ENCODE data around the gene NFAM1. TPM values are rescaled to one million over a fixed set of nuclear protein-coding genes. Genes with fewer than 3 reads are reported as not detected.
A peak's percentile ranks its signal among the peaks of the same experiment; 100 is the strongest.

Gene NFAM1
- total and polyA plus RNA-seq, 2 donors, result 0.79 to 1.2 TPM

- Histone ChIP-seq H3K27ac (ENCODE audit: low read depth) (no peak overlapping the region), H3K36me3 (ENCODE audit: insufficient read depth) (no peaks in the 10 kb centered on the region), H3K4me1 (ENCODE audit: insufficient read depth) (no peaks in the 10 kb centered on the region), H3K4me3 (ENCODE audit: low read depth, low read length) (no peak overlapping the region)
- no peak for DNase-seq (ENCODE audit: extremely low spot score)
- 94% methylated on average over 18 of the region's 18 CpGs for WGBS
Observed at GRCh38 chr22:42416671-42417230, 15.5 kb downstream of the NFAM1 start.

GRCh38 chr22:42414565-42415303 lies 17.5 kb downstream of the NFAM1 start:
- Histone ChIP-seq H3K27ac (ENCODE audit: low read depth) (no peak overlapping the region), H3K36me3 (ENCODE audit: insufficient read depth) (no peaks in the 10 kb centered on the region), H3K4me1 (ENCODE audit: insufficient read depth) (no peaks in the 10 kb centered on the region), H3K4me3 (ENCODE audit: low read depth, low read length) (no peak overlapping the region)
- DNase-seq (ENCODE audit: extremely low spot score), result no peak
- WGBS, result 69% methylated on average over 17 of the region's 17 CpGs

DNA sequence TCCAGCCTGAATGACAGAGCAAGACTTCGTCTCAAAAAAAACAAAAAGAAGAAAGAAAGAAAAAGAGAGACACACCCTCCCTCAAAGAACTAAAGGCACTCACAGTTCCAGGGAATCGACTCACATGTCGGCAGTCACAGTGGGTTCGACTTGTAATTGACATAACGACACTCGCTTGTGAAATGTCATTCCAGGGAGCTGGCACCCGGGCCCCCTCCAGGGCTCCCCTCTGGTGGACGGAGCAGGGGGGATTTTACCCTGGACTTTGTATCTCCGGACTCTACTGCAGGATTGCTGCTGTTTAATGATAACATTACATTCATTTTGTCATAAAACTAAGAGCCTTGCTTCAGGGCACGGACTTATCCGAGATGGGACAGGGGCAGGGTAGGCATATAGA lies 18.2 kb downstream of the NFAM1 start:
- H3K27ac ChIP-seq (ENCODE audit: low read depth), result no peak overlapping the region
- 79% methylated on average over 11 of the region's 11 CpGs for WGBS
- H3K36me3 ChIP-seq (ENCODE audit: insufficient read depth), result no peaks in the 10 kb centered on the region

DNA sequence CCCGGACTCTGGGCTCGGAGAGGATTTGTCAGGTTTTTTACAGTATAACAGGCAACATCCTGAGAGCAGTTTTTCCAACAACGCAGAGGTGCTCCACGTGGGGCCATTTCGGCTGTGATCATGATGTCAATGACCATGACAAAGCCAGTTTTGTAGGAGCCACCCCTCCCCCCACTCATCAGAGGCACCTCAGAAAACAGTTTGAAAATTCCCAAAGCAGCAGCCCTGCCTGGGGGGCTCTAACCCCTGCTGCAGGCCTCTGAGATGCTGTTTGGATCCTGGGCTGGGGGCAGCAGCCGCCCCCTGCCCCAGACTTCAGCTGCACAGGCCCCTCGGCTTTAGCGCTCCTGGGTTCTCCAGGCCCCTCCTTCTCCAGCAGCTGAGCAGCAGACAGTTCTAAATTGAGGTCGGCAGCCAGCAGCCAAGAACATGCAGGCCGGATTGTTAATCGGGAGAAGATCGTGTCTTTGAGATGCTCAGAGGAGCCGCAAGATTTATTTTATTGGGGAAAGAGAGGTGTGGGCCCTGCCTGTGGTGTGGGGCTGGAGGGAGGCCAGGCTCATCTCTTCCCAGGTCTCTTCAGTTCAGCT lies 19.4 kb downstream of the NFAM1 start:
- WGBS, result 43% methylated on average over 13 of the region's 13 CpGs
- Histone ChIP-seq H3K36me3 (ENCODE audit: insufficient read depth) (no peaks in the 10 kb centered on the region), H3K4me3 (ENCODE audit: low read depth, low read length) (no peak overlapping the region), H3K4me1 (ENCODE audit: insufficient read depth) (no peaks in the 10 kb centered on the region), H3K27ac (ENCODE audit: low read depth) (no peak overlapping the region)
- DNase-seq (ENCODE audit: extremely low spot score), result no peak

More for the DNA sequence above, 18.2 kb downstream of the NFAM1 start:
- no peak overlapping the region for H3K4me3 ChIP-seq (ENCODE audit: low read depth, low read length)
- no peak for DNase-seq (ENCODE audit: extremely low spot score)
- H3K4me1 ChIP-seq (ENCODE audit: insufficient read depth), result no peaks in the 10 kb centered on the region

GRCh38 chr22:42410708-42411107 lies 21.5 kb downstream of the NFAM1 start:
- WGBS, result 90% methylated on average over 7 of the region's 7 CpGs
- Histone ChIP-seq H3K4me1 (ENCODE audit: insufficient read depth) (no peaks in the 10 kb centered on the region), H3K36me3 (ENCODE audit: insufficient read depth) (no peaks in the 10 kb centered on the region), H3K4me3 (ENCODE audit: low read depth, low read length) (no peak overlapping the region), H3K27ac (ENCODE audit: low read depth) (no peak overlapping the region)
- no peak for DNase-seq (ENCODE audit: extremely low spot score)

DNA sequence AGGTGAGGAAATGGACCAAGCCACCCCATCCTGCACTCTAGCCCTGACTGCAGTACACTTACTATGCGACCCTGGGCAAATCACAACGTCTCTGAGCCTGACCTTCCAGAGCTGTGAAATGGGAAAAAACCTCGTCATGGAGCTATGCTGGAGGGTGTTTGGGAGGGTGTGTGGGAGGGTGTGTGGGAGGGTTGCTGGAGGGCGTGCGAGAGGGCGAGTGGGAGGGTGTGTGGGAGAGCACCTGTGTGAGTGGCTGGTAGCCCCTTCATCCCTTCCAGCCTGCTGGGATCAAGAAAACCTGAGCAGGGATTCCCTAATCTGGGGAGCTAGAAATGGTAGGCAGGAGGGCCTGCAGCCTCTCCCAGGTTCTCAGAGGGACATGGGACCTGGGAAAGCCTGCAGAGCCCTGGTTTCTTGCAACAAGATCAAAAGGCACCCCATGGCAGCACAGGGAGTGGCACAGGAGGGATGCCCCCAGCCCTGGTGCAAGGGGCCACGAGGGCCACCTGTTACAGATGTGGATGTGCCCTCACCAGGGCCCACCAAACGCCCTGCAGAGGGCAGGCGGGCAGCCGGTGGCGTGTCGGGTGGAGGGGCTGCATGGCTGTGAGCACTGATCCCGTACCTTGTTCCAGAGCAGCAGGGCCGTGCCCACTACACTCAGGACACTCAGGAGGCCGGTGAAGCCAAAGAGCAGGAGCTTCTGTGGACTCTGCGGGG lies 23.2 kb downstream of the NFAM1 start:
- Histone ChIP-seq H3K4me3 (ENCODE audit: low read depth, low read length) (no peak overlapping the region), H3K36me3 (ENCODE audit: insufficient read depth) (no peaks in the 10 kb centered on the region), H3K4me1 (ENCODE audit: insufficient read depth) (no peaks in the 10 kb centered on the region), H3K27ac (ENCODE audit: low read depth) (no peak overlapping the region)
- DNase-seq (ENCODE audit: extremely low spot score), result no peak
- 90% methylated on average over 16 of the region's 16 CpGs for WGBS

DNA sequence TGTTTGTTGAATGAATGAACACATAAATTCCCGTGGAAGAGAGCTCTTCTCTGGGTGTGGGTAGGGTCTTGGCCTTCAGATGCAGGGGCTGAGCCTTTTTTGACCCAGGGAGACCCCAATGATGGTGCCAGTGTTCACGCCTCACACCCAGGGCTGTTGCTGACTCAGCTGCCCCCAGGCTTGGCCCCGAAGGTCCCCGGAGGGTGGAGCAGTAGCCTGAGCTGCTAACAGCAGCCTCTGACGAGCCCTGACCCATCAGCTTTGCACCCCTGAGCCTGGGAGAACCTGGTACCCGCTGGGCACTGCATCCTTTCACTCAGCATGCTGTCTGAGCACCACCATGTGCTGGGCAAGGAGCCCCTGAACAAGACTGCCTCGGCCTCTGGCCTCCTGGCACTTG lies 23.9 kb downstream of the NFAM1 start:
- no peak for DNase-seq (ENCODE audit: extremely low spot score)
- Histone ChIP-seq H3K4me1 (ENCODE audit: insufficient read depth) (no peaks in the 10 kb centered on the region), H3K27ac (ENCODE audit: low read depth) (no peak overlapping the region), H3K36me3 (ENCODE audit: insufficient read depth) (no peaks in the 10 kb centered on the region), H3K4me3 (ENCODE audit: low read depth, low read length) (no peak overlapping the region)
- 82% methylated on average over 7 of the region's 7 CpGs for WGBS

- Histone ChIP-seq H3K4me1 (ENCODE audit: insufficient read depth) (no peaks in the 10 kb centered on the region), H3K27ac (ENCODE audit: low read depth) (no peak overlapping the region), H3K4me3 (ENCODE audit: low read depth, low read length) (no peak overlapping the region), H3K36me3 (ENCODE audit: insufficient read depth) (no peaks in the 10 kb centered on the region)
- WGBS, result 54% methylated on average over 9 of the region's 9 CpGs
- DNase-seq (ENCODE audit: extremely low spot score), result no peak
Observed at GRCh38 chr22:42404266-42404665, 27.9 kb downstream of the NFAM1 start.

- Histone ChIP-seq H3K4me1 (ENCODE audit: insufficient read depth) (no peaks in the 10 kb centered on the region), H3K27ac (ENCODE audit: low read depth) (no peak overlapping the region), H3K36me3 (ENCODE audit: insufficient read depth) (no peaks in the 10 kb centered on the region), H3K4me3 (ENCODE audit: low read depth, low read length) (no peak overlapping the region)
- DNase-seq (ENCODE audit: extremely low spot score), result no peak
- WGBS, result 75% methylated on average over 19 of the region's 19 CpGs
Observed at GRCh38 chr22:42401535-42402334, 30.5 kb downstream of the NFAM1 start.

GRCh38 chr22:42400811-42401534 lies 31.2 kb downstream of the NFAM1 start:
- no peak for DNase-seq (ENCODE audit: extremely low spot score)
- 90% methylated on average over 18 of the region's 18 CpGs for WGBS
- H3K27ac ChIP-seq (ENCODE audit: low read depth), result no peak overlapping the region

GRCh38 chr22:42399315-42400271 lies 32.6 kb downstream of the NFAM1 start:
- 66% methylated on average over 30 of the region's 30 CpGs for WGBS
- peak; percentile 32 for DNase-seq (ENCODE audit: extremely low spot score)

More at GRCh38 chr22:42400811-42401534, 31.2 kb downstream of the NFAM1 start:
- Histone ChIP-seq H3K36me3 (ENCODE audit: insufficient read depth) (no peaks in the 10 kb centered on the region), H3K4me3 (ENCODE audit: low read depth, low read length) (no peak overlapping the region), H3K4me1 (ENCODE audit: insufficient read depth) (no peaks in the 10 kb centered on the region)

More at GRCh38 chr22:42399315-42400271, 32.6 kb downstream of the NFAM1 start:
- Histone ChIP-seq H3K4me1 (ENCODE audit: insufficient read depth) (no peaks in the 10 kb centered on the region), H3K4me3 (ENCODE audit: low read depth, low read length) (no peak overlapping the region), H3K27ac (ENCODE audit: low read depth) (no peak overlapping the region), H3K36me3 (ENCODE audit: insufficient read depth) (no peaks in the 10 kb centered on the region)

Measured in urinary bladder (tissue), 4 donors.